Gastroesophageal sphincter (tissue), 4 donors: Measurements from ENCODE around the gene WDR70. TPM values are rescaled to one million over a fixed set of nuclear protein-coding genes. Genes with fewer than 3 reads are reported as not detected.

Experiments used
- ATAC-seq: fragments of 150-250 bp; one replicate; pipeline ENCODE4 v1.9.1; 2016; ENCODE audit warnings: mild to moderate bottlenecking, moderate library complexity
- H3K27ac ChIP-seq, 4 donors: fragments of 200-600 bp; sonication (generic) in 3 of 4; 1 replicate in 3 of 4; 2 replicates in 1 of 4; pipeline ENCODE4 v1.5.1; 2016 to 2019
- H3K27me3 ChIP-seq: fragments of 200-600 bp; sonication (generic); one replicate; pipeline ENCODE4 v1.5.1; 2019
- H3K36me3 ChIP-seq, 2 donors: fragments of 200-600 bp; sonication (generic); one replicate each; pipeline ENCODE4 v1.5.1; 2019; ENCODE audit warnings: control low read depth in 1 of 2
- H3K4me1 ChIP-seq, 3 donors: fragments of 200-600 bp; sonication (generic); 1 replicate in 2 of 3; 2 replicates in 1 of 3; pipeline ENCODE4 v1.5.1; 2016 to 2019; ENCODE audit warnings: control low read depth in 2 of 3
- H3K4me3 ChIP-seq, 2 donors: fragments of 200-600 bp; sonication (generic); one replicate each; pipeline ENCODE4 v1.5.1; 2019; ENCODE audit warnings: mild to moderate bottlenecking in 1 of 2, moderate library complexity in 1 of 2
- H3K9me3 ChIP-seq, 3 donors: fragments of 200-600 bp; sonication (generic); one replicate each; pipeline ENCODE4 v1.5.1; 2017 to 2019; ENCODE audit warnings: control low read depth in 2 of 3
- CTCF ChIP-seq, 4 experiments: fragments of 200-600 bp in 2 of 4; fragments of 450-650 bp in 2 of 4; sonication (generic) in 1 of 4; IDR thresholded peaks; one replicate each; pipeline ENCODE4 v1.5.1; 2017 to 2019; ENCODE audit warnings: antibody characterized with exemption in 4 of 4, mild to moderate bottlenecking in 2 of 4, moderate library complexity in 2 of 4
- EP300 ChIP-seq: sonication (generic); formaldehyde crosslinking; IDR thresholded peaks from one replicate; pipeline ENCODE4 v1.6.1; 2017; ENCODE audit warnings: antibody characterized with exemption, mild to moderate bottlenecking
- POLR2A ChIP-seq, 2 donors: fragments of 450-650 bp; IDR thresholded peaks; one replicate each; pipeline ENCODE4 v1.6.1; 2017; ENCODE audit warnings: antibody characterized with exemption in 2 of 2, mild to moderate bottlenecking in 2 of 2, moderate library complexity in 1 of 2
- POLR2AphosphoS5 ChIP-seq: sonication (generic); formaldehyde crosslinking; IDR thresholded peaks from one replicate; pipeline ENCODE4 v1.6.1; 2017; ENCODE audit warnings: antibody characterized with exemption
- WGBS, 2 donors: methylation state at CpG; one replicate each; pipeline ENCODE4 v1.1.5; 2018; ENCODE audit warnings: low coverage in 1 of 2; 5-methylcytosine and 5-hydroxymethylcytosine counted together
- total RNA-seq, 4 donors: library from RNA; depleted of rRNA; stranded (reverse); fragments of >200 nt; gene quantifications; one replicate each; pipeline ENCODE4 v1.1.0, GENCODE V29; 2016

WDR70 gene
- total RNA-seq, 4 donors from 2014 or later, result 15.5 to 24.3 (median 22.2) TPM

- no peak overlapping the region for H3K4me3 ChIP-seq
Measured at GRCh38 chr5:37554405-37554739, 175.3 kb downstream of the WDR70 start.

GRCh38 chr5:37554938-37555337 is 175.8 kb downstream of the WDR70 start:
- TF ChIP-seq CTCF (IDR thresholded peaks at IDR 0.05), result no peak
- no peak for TF ChIP-seq POLR2A (IDR thresholded peaks at IDR 0.05)
- no peak for TF ChIP-seq POLR2AphosphoS5
- TF ChIP-seq EP300, result no peak
- Histone ChIP-seq H3K27me3 (no peaks in the 10 kb centered on the region), H3K4me3 (no peak overlapping the region), H3K36me3 (no peaks in the 10 kb centered on the region), H3K9me3 (peaks cover 0 to 5% (median 0%) of the 10 kb centered on the region in 3 donors), H3K4me1 (peaks cover 0 to 7% (median 0%) of the 10 kb centered on the region in 3 donors), H3K27ac (no peak overlapping the region)
- no peak for ATAC-seq
- WGBS, 2 donors, result 0 to 73% methylated on average over 1 of the region's 1 CpG

More at GRCh38 chr5:37554405-37554739, 175.3 kb downstream of the WDR70 start:
- Histone ChIP-seq H3K9me3 (peaks cover 0 to 5% (median 0%) of the 10 kb centered on the region in 3 donors), H3K4me1 (peaks cover 0 to 7% (median 0%) of the 10 kb centered on the region in 3 donors), H3K36me3 (no peaks in the 10 kb centered on the region), H3K27me3 (no peaks in the 10 kb centered on the region), H3K27ac (no peak overlapping the region)
- no peak for TF ChIP-seq POLR2AphosphoS5
- no peak for TF ChIP-seq POLR2A (IDR thresholded peaks at IDR 0.05)
- no peak for TF ChIP-seq EP300
- TF ChIP-seq CTCF (IDR thresholded peaks at IDR 0.05), result no peak
- ATAC-seq, result no peak
- 86 to 100% methylated on average over 2 of the region's 2 CpGs for whole genome bisulfite sequencing, 2 donors

DNA sequence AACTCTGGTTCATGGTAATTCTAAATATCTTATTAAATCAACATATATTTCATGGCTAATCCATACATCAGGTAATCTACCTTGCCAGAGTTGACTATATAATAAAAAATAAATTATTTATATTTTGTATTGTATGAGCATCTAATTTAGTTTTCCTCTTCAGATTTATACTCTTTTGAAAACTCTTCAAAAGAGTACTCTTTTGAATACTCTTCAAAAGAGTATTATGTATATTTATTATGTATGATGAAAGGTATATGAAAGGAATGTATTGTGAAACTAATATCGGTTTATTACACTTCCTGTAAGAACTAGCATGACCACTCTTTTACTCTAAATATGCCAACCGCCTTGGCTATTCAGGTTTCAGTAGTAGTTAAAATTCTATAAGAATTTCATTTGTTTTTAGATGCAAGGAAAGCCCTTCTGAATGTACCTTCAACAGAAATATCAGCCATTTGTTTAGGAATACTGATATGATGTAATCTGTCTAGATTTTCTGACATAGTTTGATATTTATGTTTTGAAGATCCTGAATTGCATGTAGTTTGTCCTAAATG is 178.7 kb downstream of the WDR70 start:
- peaks cover 0 to 2% (median 0%) of the 10 kb centered on the region in 3 donors for H3K4me1 ChIP-seq
- peaks cover 0 to 5% (median 0%) of the 10 kb centered on the region in 3 donors for H3K9me3 ChIP-seq
- no peak for TF ChIP-seq POLR2AphosphoS5
- TF ChIP-seq POLR2A (IDR thresholded peaks at IDR 0.05), result no peak
- no peak for TF ChIP-seq CTCF (IDR thresholded peaks at IDR 0.05)
- no peak for TF ChIP-seq EP300
- H3K4me3 ChIP-seq, result no peak overlapping the region
- no peak for ATAC-seq
- no peaks in the 10 kb centered on the region for H3K36me3 ChIP-seq
- no peak overlapping the region for H3K27ac ChIP-seq
- WGBS, 2 donors, result 71 to 92% methylated on average over 1 to 2 of the region's 2 CpGs
- H3K27me3 ChIP-seq, result no peaks in the 10 kb centered on the region

DNA sequence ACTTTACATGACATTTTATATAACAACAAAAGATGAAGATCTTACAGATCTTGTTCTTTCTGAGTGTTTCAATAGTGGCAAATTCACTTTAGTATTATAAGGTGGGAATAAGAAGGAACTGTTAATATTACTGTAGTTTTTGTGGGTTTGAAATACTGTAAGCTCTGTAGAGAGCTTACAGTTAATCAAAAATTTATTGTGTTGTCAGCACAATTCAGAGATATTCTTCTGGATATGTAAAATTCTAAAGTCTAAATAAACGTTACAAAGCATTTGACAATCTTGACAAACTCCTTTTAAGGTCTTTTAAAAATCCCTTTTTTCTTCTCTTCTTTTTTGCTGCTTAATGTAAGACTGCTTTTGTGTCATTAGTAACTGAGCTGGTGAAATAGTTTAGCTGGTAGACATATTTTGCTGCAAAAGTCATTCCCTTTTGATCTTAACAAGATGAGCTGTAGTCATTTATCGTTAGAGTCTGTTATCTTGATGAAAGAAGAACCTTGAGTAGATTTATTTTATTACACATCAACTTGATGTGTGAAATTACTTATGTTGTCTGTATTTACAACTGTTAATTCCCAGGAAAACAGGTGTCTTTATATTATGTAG is 186.0 kb downstream of the WDR70 start:
- 39 to 49% methylated on average over 2 of the region's 2 CpGs for whole genome bisulfite sequencing, 2 donors
- H3K4me3 ChIP-seq, result no peak overlapping the region
- no peaks in the 10 kb centered on the region for H3K27me3 ChIP-seq
- no peak for ATAC-seq
- H3K4me1 ChIP-seq, result no peaks in the 10 kb centered on the region
- H3K36me3 ChIP-seq, result no peaks in the 10 kb centered on the region
- no peak overlapping the region for H3K27ac ChIP-seq
- no peaks in the 10 kb centered on the region for H3K9me3 ChIP-seq
- TF ChIP-seq CTCF (IDR thresholded peaks at IDR 0.05) (no peak), POLR2AphosphoS5 (no peak), POLR2A (IDR thresholded peaks at IDR 0.05) (no peak), EP300 (no peak)

- 89 to 90% methylated on average over 3 of the region's 3 CpGs for WGBS, 2 donors
- H3K4me3 ChIP-seq, result no peak overlapping the region
- no peaks in the 10 kb centered on the region for H3K9me3 ChIP-seq
- H3K36me3 ChIP-seq, result no peaks in the 10 kb centered on the region
- no peak for TF ChIP-seq POLR2AphosphoS5
- TF ChIP-seq CTCF (IDR thresholded peaks at IDR 0.05), result no peak
- TF ChIP-seq POLR2A (IDR thresholded peaks at IDR 0.05), result no peak
- no peak for TF ChIP-seq EP300
- H3K27ac ChIP-seq, result no peak overlapping the region
- no peaks in the 10 kb centered on the region for H3K4me1 ChIP-seq
- no peak for ATAC-seq
- no peaks in the 10 kb centered on the region for H3K27me3 ChIP-seq
Measured at GRCh38 chr5:37567566-37567965, 188.4 kb downstream of the WDR70 start.
